ENCODE results near the gene VIPR1. TPM values are rescaled to one million over a fixed set of nuclear protein-coding genes. Genes with fewer than 3 reads are reported as not detected.

The VIPR1 gene
- polyA plus RNA-seq, 6 donors from 2014 or later: 0.57 to 3.0 (median 0.69) TPM; not detected in 1

GRCh38 chr3:42505849-42506410 lies 3.5 kb downstream of the VIPR1 start:
- Mint-ChIP-seq H3K9me3 (peaks cover 0 to 1% (median 0%) of the 10 kb centered on the region in 7 donors), H3K4me1 (peaks cover 12 to 27% (median 18%) of the 10 kb centered on the region in 3 donors), H3K27ac (no peak overlapping the region), H3K27me3 (peaks cover 16 to 33% (median 30%) of the 10 kb centered on the region in 3 donors), H3K4me3 (peak overlapping the region in 1 of 8 donors; percentile 33), H3K36me3 (no peaks in the 10 kb centered on the region)
- ATAC-seq (ENCODE audit: low read depth in 2 of 2) (no peak), DNase-seq (no peak)

- Mint-ChIP-seq H3K4me1 (peaks cover 4 to 24% (median 21%) of the 10 kb centered on the region in 3 donors), H3K4me3 (peak overlapping the region in 1 of 8 donors; percentile 13), H3K9me3 (no peaks in the 10 kb centered on the region), H3K27ac (no peak overlapping the region), H3K27me3 (peaks cover 15 to 25% (median 23%) of the 10 kb centered on the region in 3 donors), H3K36me3 (no peaks in the 10 kb centered on the region)
- ATAC-seq (ENCODE audit: low read depth in 2 of 2): no peak
- no peak for DNase-seq
Measured at GRCh38 chr3:42507252-42507651, 4.8 kb downstream of the VIPR1 start.

GRCh38 chr3:42507761-42508335 lies 5.4 kb downstream of the VIPR1 start:
- H3K4me1 Mint-ChIP-seq: peaks cover 3 to 22% (median 20%) of the 10 kb centered on the region in 3 donors
- no peak for ATAC-seq (ENCODE audit: low read depth in 2 of 2)
- no peaks in the 10 kb centered on the region for H3K36me3 Mint-ChIP-seq
- H3K4me3 Mint-ChIP-seq: no peak overlapping the region
- no peak for DNase-seq
- H3K27ac Mint-ChIP-seq: peak overlapping the region in 1 of 6 donors; percentile 60
- no peaks in the 10 kb centered on the region for H3K9me3 Mint-ChIP-seq
- H3K27me3 Mint-ChIP-seq: peaks cover 15 to 25% (median 23%) of the 10 kb centered on the region in 3 donors

GRCh38 chr3:42508562-42508961 lies 6.1 kb downstream of the VIPR1 start:
- Mint-ChIP-seq H3K27me3 (peaks cover 11 to 25% (median 23%) of the 10 kb centered on the region in 3 donors), H3K9me3 (no peaks in the 10 kb centered on the region), H3K4me1 (peaks cover 3 to 19% (median 13%) of the 10 kb centered on the region in 3 donors), H3K36me3 (no peaks in the 10 kb centered on the region), H3K27ac (no peak overlapping the region), H3K4me3 (no peak overlapping the region)
- no peak for DNase-seq
- no peak for ATAC-seq (ENCODE audit: low read depth in 2 of 2)

- no peak for DNase-seq
- Mint-ChIP-seq H3K27ac (peak overlapping the region in 1 of 6 donors; percentile 29), H3K9me3 (no peaks in the 10 kb centered on the region), H3K4me3 (peak overlapping the region in 2 of 8 donors; percentile 52 to 57), H3K27me3 (peaks cover 11 to 25% (median 23%) of the 10 kb centered on the region in 3 donors), H3K4me1 (peaks cover 3 to 19% (median 12%) of the 10 kb centered on the region in 3 donors), H3K36me3 (no peaks in the 10 kb centered on the region)
- ATAC-seq (ENCODE audit: low read depth in 2 of 2): no peak
Measured at GRCh38 chr3:42509111-42509510, 6.7 kb downstream of the VIPR1 start.

- no peak for DNase-seq
- ATAC-seq (ENCODE audit: low read depth in 2 of 2): no peak
- H3K9me3 Mint-ChIP-seq: no peaks in the 10 kb centered on the region
- no peak overlapping the region for H3K4me3 Mint-ChIP-seq
- peaks cover 3 to 19% (median 12%) of the 10 kb centered on the region in 3 donors for H3K4me1 Mint-ChIP-seq
- H3K27me3 Mint-ChIP-seq: peaks cover 11 to 25% (median 23%) of the 10 kb centered on the region in 3 donors
- H3K36me3 Mint-ChIP-seq: no peaks in the 10 kb centered on the region
- H3K27ac Mint-ChIP-seq: no peak overlapping the region
Measured at GRCh38 chr3:42510325-42510724, 7.9 kb downstream of the VIPR1 start.

GRCh38 chr3:42511201-42511600 lies 8.8 kb downstream of the VIPR1 start:
- Mint-ChIP-seq H3K4me3 (no peak overlapping the region), H3K36me3 (no peaks in the 10 kb centered on the region), H3K27ac (peak overlapping the region in 1 of 6 donors; percentile 78), H3K27me3 (peaks cover 11 to 25% (median 23%) of the 10 kb centered on the region in 3 donors), H3K4me1 (peaks cover 3 to 19% (median 12%) of the 10 kb centered on the region in 3 donors), H3K9me3 (no peaks in the 10 kb centered on the region)
- ATAC-seq (ENCODE audit: low read depth in 2 of 2): no peak
- DNase-seq: no peak

- H3K27me3 Mint-ChIP-seq: peaks cover 11 to 25% (median 23%) of the 10 kb centered on the region in 3 donors
- peak overlapping the region in 1 of 8 donors; percentile 22 for H3K4me3 Mint-ChIP-seq
- no peak for DNase-seq
- H3K36me3 Mint-ChIP-seq: no peaks in the 10 kb centered on the region
- no peaks in the 10 kb centered on the region for H3K9me3 Mint-ChIP-seq
- ATAC-seq (ENCODE audit: low read depth in 2 of 2): peak in 1 of 2 donors; percentile 48
- peaks cover 3 to 19% (median 12%) of the 10 kb centered on the region in 3 donors for H3K4me1 Mint-ChIP-seq
- H3K27ac Mint-ChIP-seq: peak overlapping the region in 1 of 6 donors; percentile 59
Measured at GRCh38 chr3:42511736-42512135, 9.3 kb downstream of the VIPR1 start.

- no peak overlapping the region for H3K27ac Mint-ChIP-seq
- H3K36me3 Mint-ChIP-seq: no peaks in the 10 kb centered on the region
- no peak for ATAC-seq (ENCODE audit: low read depth in 2 of 2)
- H3K9me3 Mint-ChIP-seq: no peaks in the 10 kb centered on the region
- peaks cover 11 to 25% (median 23%) of the 10 kb centered on the region in 3 donors for H3K27me3 Mint-ChIP-seq
- H3K4me1 Mint-ChIP-seq: peaks cover 3 to 12% (median 10%) of the 10 kb centered on the region in 3 donors
- no peak for DNase-seq
- no peak overlapping the region for H3K4me3 Mint-ChIP-seq
Measured at GRCh38 chr3:42513121-42513520, 10.7 kb downstream of the VIPR1 start.

- H3K4me3 Mint-ChIP-seq: no peak overlapping the region
- peaks cover 3 to 12% (median 10%) of the 10 kb centered on the region in 3 donors for H3K4me1 Mint-ChIP-seq
- H3K27ac Mint-ChIP-seq: peak overlapping the region in 1 of 6 donors; percentile 95
- ATAC-seq (ENCODE audit: low read depth in 2 of 2) (no peak), DNase-seq (no peak)
- H3K27me3 Mint-ChIP-seq: peaks cover 11 to 24% (median 21%) of the 10 kb centered on the region in 3 donors
- no peaks in the 10 kb centered on the region for H3K9me3 Mint-ChIP-seq
- H3K36me3 Mint-ChIP-seq: no peaks in the 10 kb centered on the region
Measured at GRCh38 chr3:42513521-42513920, 11.1 kb downstream of the VIPR1 start.

GRCh38 chr3:42514876-42515275 lies 12.4 kb downstream of the VIPR1 start:
- no peaks in the 10 kb centered on the region for H3K9me3 Mint-ChIP-seq
- H3K27ac Mint-ChIP-seq: no peak overlapping the region
- no peaks in the 10 kb centered on the region for H3K36me3 Mint-ChIP-seq
- H3K27me3 Mint-ChIP-seq: peaks cover 8 to 10% (median 10%) of the 10 kb centered on the region in 3 donors
- H3K4me3 Mint-ChIP-seq: no peak overlapping the region
- ATAC-seq (ENCODE audit: low read depth in 2 of 2): no peak
- H3K4me1 Mint-ChIP-seq: peaks cover 3 to 12% (median 10%) of the 10 kb centered on the region in 3 donors
- DNase-seq: no peak

- ATAC-seq (ENCODE audit: low read depth in 2 of 2) (no peak), DNase-seq (no peak)
- H3K27me3 Mint-ChIP-seq: peaks cover 2 to 5% (median 5%) of the 10 kb centered on the region in 3 donors
- no peak overlapping the region for H3K27ac Mint-ChIP-seq
- no peaks in the 10 kb centered on the region for H3K36me3 Mint-ChIP-seq
- peaks cover 3 to 12% (median 10%) of the 10 kb centered on the region in 3 donors for H3K4me1 Mint-ChIP-seq
- H3K4me3 Mint-ChIP-seq: no peak overlapping the region
- no peaks in the 10 kb centered on the region for H3K9me3 Mint-ChIP-seq
Measured at GRCh38 chr3:42515391-42515916, 13.0 kb downstream of the VIPR1 start.

- ATAC-seq (ENCODE audit: low read depth in 2 of 2) (no peak), DNase-seq (no peak)
- peaks cover 0 to 5% (median 0%) of the 10 kb centered on the region in 3 donors for H3K27me3 Mint-ChIP-seq
- H3K4me3 Mint-ChIP-seq: no peak overlapping the region
- H3K4me1 Mint-ChIP-seq: peaks cover 3 to 12% (median 10%) of the 10 kb centered on the region in 3 donors
- H3K36me3 Mint-ChIP-seq: no peaks in the 10 kb centered on the region
- H3K27ac Mint-ChIP-seq: no peak overlapping the region
- no peaks in the 10 kb centered on the region for H3K9me3 Mint-ChIP-seq
Measured at GRCh38 chr3:42515976-42516375, 13.5 kb downstream of the VIPR1 start.

- Mint-ChIP-seq H3K4me1 (peaks cover 2 to 9% (median 6%) of the 10 kb centered on the region in 3 donors), H3K36me3 (no peaks in the 10 kb centered on the region)
Measured at GRCh38 chr3:42516443-42516842, 14.0 kb downstream of the VIPR1 start.

More at GRCh38 chr3:42516443-42516842, 14.0 kb downstream of the VIPR1 start:
- no peak overlapping the region for H3K27ac Mint-ChIP-seq
- DNase-seq (no peak), ATAC-seq (ENCODE audit: low read depth in 2 of 2) (no peak)
- H3K4me3 Mint-ChIP-seq: no peak overlapping the region
- H3K27me3 Mint-ChIP-seq: peaks cover 0 to 4% (median 0%) of the 10 kb centered on the region in 3 donors
- H3K9me3 Mint-ChIP-seq: no peaks in the 10 kb centered on the region

Data from naive B cell (primary cell).